ENCODE measurements around the gene MKNK2. TPM values are rescaled to one million over a fixed set of nuclear protein-coding genes. Genes with fewer than 3 reads are reported as not detected.

MKNK2 gene
- total and polyA plus RNA-seq, 2 donors (not counting 1 experiment from before 2014, with no cell fraction given) = 24.7 to 409 TPM

DNA sequence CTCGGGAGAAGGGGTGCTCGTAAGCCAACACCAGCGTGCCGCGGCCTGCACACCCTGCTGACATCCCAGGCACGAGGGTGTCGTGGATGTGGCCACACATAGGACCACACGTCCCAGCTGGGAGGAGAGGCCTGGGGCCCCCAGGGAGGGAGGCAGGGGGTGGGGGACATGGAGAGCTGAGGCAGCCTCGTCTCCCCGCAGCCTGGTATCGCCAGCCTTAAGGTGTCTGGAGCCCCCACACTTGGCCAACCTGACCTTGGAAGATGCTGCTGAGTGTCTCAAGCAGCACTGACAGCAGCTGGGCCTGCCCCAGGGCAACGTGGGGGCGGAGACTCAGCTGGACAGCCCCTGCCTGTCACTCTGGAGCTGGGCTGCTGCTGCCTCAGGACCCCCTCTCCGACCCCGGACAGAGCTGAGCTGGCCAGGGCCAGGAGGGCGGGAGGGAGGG, 48.0 kb upstream of the MKNK2 start:
- Histone ChIP-seq H3K36me3 (ENCODE audit: control insufficient read depth, insufficient read depth, low read length) (peaks cover 25% of the 10 kb centered on the region), H3K79me2 (ENCODE audit: control insufficient read depth, insufficient read depth, low read length) (peaks cover 27% of the 10 kb centered on the region), H3K9ac (ENCODE audit: insufficient read depth, low read length) (no peak overlapping the region), H3K4me2 (ENCODE audit: extremely low read depth, insufficient read depth, low read length) (no peak overlapping the region), H3K4me3 (replicated peaks in 1 of 4; ENCODE audit: control extremely low read depth in 1 of 4, insufficient read depth in 1 of 4, low read depth in 3 of 4, low read length in 4 of 4) (no peak overlapping the region), H3K4me1 (ENCODE audit: control insufficient read depth, extremely low read depth, insufficient read depth, low read length) (no peaks in the 10 kb centered on the region), H3K27ac (ENCODE audit: insufficient read depth, low read length) (no peak overlapping the region), H4K20me1 (ENCODE audit: control insufficient read depth, extremely low read depth, insufficient read depth, low read length) (no peaks in the 10 kb centered on the region), H3K9me3 (ENCODE audit: control insufficient read depth, insufficient read depth, low read depth, low read length) (no peaks in the 10 kb centered on the region), H3K27me3 (ENCODE audit: control insufficient read depth, insufficient read depth, low read length) (no peaks in the 10 kb centered on the region), H2AFZ (ENCODE audit: low read length) (no peak overlapping the region)
- DNase-seq (ENCODE audit: low read depth in 2 of 2) = no peak
- no peak for TF ChIP-seq CTCF (conservative IDR thresholded peaks at IDR 0.05 in 1 of 2, IDR thresholded peaks at IDR 0.05 in 1 of 2; ENCODE audit: low read depth in 1 of 2, low read length in 2 of 2)
- TF ChIP-seq EZH2 (IDR thresholded peaks at IDR 0.05; ENCODE audit: low read length, missing control alignments) = no peak

DNA sequence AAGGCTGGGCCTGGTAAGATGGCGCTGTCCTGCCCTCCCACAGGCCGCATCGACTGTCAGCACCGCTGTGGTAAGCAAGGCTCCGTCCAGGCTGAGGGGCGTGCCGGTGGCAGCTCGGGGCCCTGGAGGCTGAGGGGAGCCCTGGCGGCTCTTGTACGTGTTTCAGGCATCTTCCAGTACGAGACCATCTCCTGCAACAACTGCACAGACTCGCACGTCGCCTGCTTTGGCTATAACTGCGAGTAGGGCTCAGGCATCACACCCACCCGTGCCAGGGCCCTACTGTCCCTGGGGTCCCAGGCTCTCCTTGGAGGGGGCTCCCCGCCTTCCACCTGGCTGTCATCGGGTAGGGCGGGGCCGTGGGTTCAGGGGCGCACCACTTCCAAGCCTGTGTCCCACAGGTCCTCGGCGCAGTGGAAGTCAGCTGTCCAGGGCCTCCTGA, 46.9 kb upstream of the MKNK2 start:
- TF ChIP-seq EZH2 (IDR thresholded peaks at IDR 0.05; ENCODE audit: low read length, missing control alignments) = no peak
- no peak for TF ChIP-seq CTCF (conservative IDR thresholded peaks at IDR 0.05 in 1 of 2, IDR thresholded peaks at IDR 0.05 in 1 of 2; ENCODE audit: low read depth in 1 of 2, low read length in 2 of 2)
- Histone ChIP-seq H3K27ac (ENCODE audit: insufficient read depth, low read length) (no peak overlapping the region), H2AFZ (ENCODE audit: low read length) (no peak overlapping the region), H4K20me1 (ENCODE audit: control insufficient read depth, extremely low read depth, insufficient read depth, low read length) (no peaks in the 10 kb centered on the region), H3K79me2 (ENCODE audit: control insufficient read depth, insufficient read depth, low read length) (peaks cover 28% of the 10 kb centered on the region), H3K36me3 (ENCODE audit: control insufficient read depth, insufficient read depth, low read length) (peaks cover 24% of the 10 kb centered on the region), H3K4me1 (ENCODE audit: control insufficient read depth, extremely low read depth, insufficient read depth, low read length) (no peaks in the 10 kb centered on the region), H3K9ac (ENCODE audit: insufficient read depth, low read length) (no peak overlapping the region), H3K9me3 (ENCODE audit: control insufficient read depth, insufficient read depth, low read depth, low read length) (no peaks in the 10 kb centered on the region), H3K4me3 (replicated peaks in 1 of 4; ENCODE audit: control extremely low read depth in 1 of 4, insufficient read depth in 1 of 4, low read depth in 3 of 4, low read length in 4 of 4) (no peak overlapping the region), H3K4me2 (ENCODE audit: extremely low read depth, insufficient read depth, low read length) (no peak overlapping the region), H3K27me3 (ENCODE audit: control insufficient read depth, insufficient read depth, low read length) (no peaks in the 10 kb centered on the region)
- DNase-seq (ENCODE audit: low read depth in 2 of 2) = no peak

GRCh38 chr19:2097203-2097885, 46.3 kb upstream of the MKNK2 start:
- no peak overlapping the region for H3K9ac ChIP-seq (ENCODE audit: insufficient read depth, low read length)
- peak overlapping the region; percentile 61 for H3K4me2 ChIP-seq (ENCODE audit: extremely low read depth, insufficient read depth, low read length)
- peaks cover 32% of the 10 kb centered on the region for H3K79me2 ChIP-seq (ENCODE audit: control insufficient read depth, insufficient read depth, low read length)
- TF ChIP-seq CTCF (conservative IDR thresholded peaks at IDR 0.05 in 1 of 2, IDR thresholded peaks at IDR 0.05 in 1 of 2; ENCODE audit: low read depth in 1 of 2, low read length in 2 of 2) = no peak
- DNase-seq (ENCODE audit: low read depth in 2 of 2) = no peak
- no peaks in the 10 kb centered on the region for H3K4me1 ChIP-seq (ENCODE audit: control insufficient read depth, extremely low read depth, insufficient read depth, low read length)
- H3K36me3 ChIP-seq (ENCODE audit: control insufficient read depth, insufficient read depth, low read length) = peaks cover 24% of the 10 kb centered on the region
- no peaks in the 10 kb centered on the region for H3K27me3 ChIP-seq (ENCODE audit: control insufficient read depth, insufficient read depth, low read length)
- peak overlapping the region; percentile 16 to 54 (median 38) for H3K4me3 ChIP-seq (replicated peaks in 1 of 4; ENCODE audit: control extremely low read depth in 1 of 4, insufficient read depth in 1 of 4, low read depth in 3 of 4, low read length in 4 of 4)
- no peaks in the 10 kb centered on the region for H4K20me1 ChIP-seq (ENCODE audit: control insufficient read depth, extremely low read depth, insufficient read depth, low read length)
- H2AFZ ChIP-seq (ENCODE audit: low read length) = no peak overlapping the region
- no peaks in the 10 kb centered on the region for H3K9me3 ChIP-seq (ENCODE audit: control insufficient read depth, insufficient read depth, low read depth, low read length)
- H3K27ac ChIP-seq (ENCODE audit: insufficient read depth, low read length) = no peak overlapping the region

Measured in fibroblast of lung (primary cell).